Measurements from ENCODE around the gene PIF1. TPM values are rescaled to one million over a fixed set of nuclear protein-coding genes. Genes with fewer than 3 reads are reported as not detected.

PIF1 gene
- polyA plus RNA-seq, 1 donor from 2014 or later: 0.78 TPM

DNA sequence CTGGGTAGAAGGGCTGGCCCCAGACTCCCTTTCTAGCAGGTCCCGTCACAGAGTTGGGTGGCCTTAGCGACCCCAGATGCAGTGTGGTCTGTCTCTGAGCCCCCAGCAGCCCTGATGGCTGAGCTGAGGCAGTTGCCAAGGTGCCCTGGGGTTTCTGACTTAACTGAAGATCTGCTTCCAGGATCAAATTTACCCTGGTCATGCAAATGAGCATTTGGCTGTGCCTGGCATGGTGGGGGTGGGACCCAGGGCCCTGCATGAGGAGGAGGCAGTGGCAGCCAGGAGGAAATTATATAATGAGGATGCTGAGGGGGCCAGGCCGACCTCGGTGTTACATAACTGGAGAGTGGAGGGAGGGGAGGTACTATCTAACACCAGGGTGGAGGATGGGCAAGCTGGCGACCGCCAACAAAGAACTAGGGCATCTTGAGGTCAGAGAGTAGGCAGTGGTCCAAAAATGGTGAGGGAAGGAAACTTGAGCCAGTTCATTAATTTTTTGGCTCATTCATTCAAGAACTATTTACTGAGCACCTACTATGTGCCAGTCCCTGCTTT is 32.7 kb upstream of the PIF1 start:
- no peaks in the 10 kb centered on the region for H3K9me3 ChIP-seq (ENCODE audit: low read length)
- H3K36me3 ChIP-seq (ENCODE audit: insufficient read depth, low read length): no peaks in the 10 kb centered on the region
- no peak overlapping the region for H3K27ac ChIP-seq (ENCODE audit: low read length)
- H4K20me1 ChIP-seq (ENCODE audit: insufficient read depth): no peaks in the 10 kb centered on the region
- TF ChIP-seq TAF1 (IDR thresholded peaks at IDR 0.05; ENCODE audit: low read depth): no peak
- no peak for TF ChIP-seq SMC3 (conservative IDR thresholded peaks at IDR 0.05; ENCODE audit: poor library complexity)
- no peak for TF ChIP-seq RAD21 (conservative IDR thresholded peaks at IDR 0.05)
- TF ChIP-seq EP300 (conservative IDR thresholded peaks at IDR 0.05; ENCODE audit: poor library complexity, severe bottlenecking): no peak
- no peak for TF ChIP-seq EZH2 (IDR thresholded peaks at IDR 0.05; ENCODE audit: borderline replicate concordance, insufficient read depth, low read length, poor library complexity, severe bottlenecking)
- TF ChIP-seq, protein P1, sequence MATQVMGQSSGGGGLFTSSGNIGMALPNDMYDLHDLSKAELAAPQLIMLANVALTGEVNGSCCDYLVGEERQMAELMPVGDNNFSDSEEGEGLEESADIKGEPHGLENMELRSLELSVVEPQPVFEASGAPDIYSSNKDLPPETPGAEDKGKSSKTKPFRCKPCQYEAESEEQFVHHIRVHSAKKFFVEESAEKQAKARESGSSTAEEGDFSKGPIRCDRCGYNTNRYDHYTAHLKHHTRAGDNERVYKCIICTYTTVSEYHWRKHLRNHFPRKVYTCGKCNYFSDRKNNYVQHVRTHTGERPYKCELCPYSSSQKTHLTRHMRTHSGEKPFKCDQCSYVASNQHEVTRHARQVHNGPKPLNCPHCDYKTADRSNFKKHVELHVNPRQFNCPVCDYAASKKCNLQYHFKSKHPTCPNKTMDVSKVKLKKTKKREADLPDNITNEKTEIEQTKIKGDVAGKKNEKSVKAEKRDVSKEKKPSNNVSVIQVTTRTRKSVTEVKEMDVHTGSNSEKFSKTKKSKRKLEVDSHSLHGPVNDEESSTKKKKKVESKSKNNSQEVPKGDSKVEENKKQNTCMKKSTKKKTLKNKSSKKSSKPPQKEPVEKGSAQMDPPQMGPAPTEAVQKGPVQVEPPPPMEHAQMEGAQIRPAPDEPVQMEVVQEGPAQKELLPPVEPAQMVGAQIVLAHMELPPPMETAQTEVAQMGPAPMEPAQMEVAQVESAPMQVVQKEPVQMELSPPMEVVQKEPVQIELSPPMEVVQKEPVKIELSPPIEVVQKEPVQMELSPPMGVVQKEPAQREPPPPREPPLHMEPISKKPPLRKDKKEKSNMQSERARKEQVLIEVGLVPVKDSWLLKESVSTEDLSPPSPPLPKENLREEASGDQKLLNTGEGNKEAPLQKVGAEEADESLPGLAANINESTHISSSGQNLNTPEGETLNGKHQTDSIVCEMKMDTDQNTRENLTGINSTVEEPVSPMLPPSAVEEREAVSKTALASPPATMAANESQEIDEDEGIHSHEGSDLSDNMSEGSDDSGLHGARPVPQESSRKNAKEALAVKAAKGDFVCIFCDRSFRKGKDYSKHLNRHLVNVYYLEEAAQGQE (IDR thresholded peaks at IDR 0.05; ENCODE audit: borderline replicate concordance): no peak
- no peak for TF ChIP-seq POLR2AphosphoS5 (IDR thresholded peaks at IDR 0.05)
- TF ChIP-seq, protein P2, sequence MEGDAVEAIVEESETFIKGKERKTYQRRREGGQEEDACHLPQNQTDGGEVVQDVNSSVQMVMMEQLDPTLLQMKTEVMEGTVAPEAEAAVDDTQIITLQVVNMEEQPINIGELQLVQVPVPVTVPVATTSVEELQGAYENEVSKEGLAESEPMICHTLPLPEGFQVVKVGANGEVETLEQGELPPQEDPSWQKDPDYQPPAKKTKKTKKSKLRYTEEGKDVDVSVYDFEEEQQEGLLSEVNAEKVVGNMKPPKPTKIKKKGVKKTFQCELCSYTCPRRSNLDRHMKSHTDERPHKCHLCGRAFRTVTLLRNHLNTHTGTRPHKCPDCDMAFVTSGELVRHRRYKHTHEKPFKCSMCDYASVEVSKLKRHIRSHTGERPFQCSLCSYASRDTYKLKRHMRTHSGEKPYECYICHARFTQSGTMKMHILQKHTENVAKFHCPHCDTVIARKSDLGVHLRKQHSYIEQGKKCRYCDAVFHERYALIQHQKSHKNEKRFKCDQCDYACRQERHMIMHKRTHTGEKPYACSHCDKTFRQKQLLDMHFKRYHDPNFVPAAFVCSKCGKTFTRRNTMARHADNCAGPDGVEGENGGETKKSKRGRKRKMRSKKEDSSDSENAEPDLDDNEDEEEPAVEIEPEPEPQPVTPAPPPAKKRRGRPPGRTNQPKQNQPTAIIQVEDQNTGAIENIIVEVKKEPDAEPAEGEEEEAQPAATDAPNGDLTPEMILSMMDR (IDR thresholded peaks at IDR 0.05; ENCODE audit: poor library complexity, severe bottlenecking): no peak
- no peak for TF ChIP-seq MXI1 (conservative IDR thresholded peaks at IDR 0.05; ENCODE audit: poor library complexity, severe bottlenecking)
- H3K9ac ChIP-seq (ENCODE audit: low read length): no peak overlapping the region
- no peaks in the 10 kb centered on the region for H3K27me3 ChIP-seq (ENCODE audit: insufficient read depth, low read depth, low read length)
- no peaks in the 10 kb centered on the region for H3F3A ChIP-seq (ENCODE audit: insufficient read depth, low read length, poor library complexity, severe bottlenecking)
- H3K4me2 ChIP-seq (ENCODE audit: low read length): no peak overlapping the region
- H2AFZ ChIP-seq (ENCODE audit: low read depth, low read length): no peak overlapping the region
- H3K4me3 ChIP-seq (ENCODE audit: low read length): no peak overlapping the region
- no peaks in the 10 kb centered on the region for H3K9me2 ChIP-seq (ENCODE audit: insufficient read depth, low read length)
- no peaks in the 10 kb centered on the region for H3K79me2 ChIP-seq (replicated peaks; ENCODE audit: insufficient read depth, low read length)

DNA sequence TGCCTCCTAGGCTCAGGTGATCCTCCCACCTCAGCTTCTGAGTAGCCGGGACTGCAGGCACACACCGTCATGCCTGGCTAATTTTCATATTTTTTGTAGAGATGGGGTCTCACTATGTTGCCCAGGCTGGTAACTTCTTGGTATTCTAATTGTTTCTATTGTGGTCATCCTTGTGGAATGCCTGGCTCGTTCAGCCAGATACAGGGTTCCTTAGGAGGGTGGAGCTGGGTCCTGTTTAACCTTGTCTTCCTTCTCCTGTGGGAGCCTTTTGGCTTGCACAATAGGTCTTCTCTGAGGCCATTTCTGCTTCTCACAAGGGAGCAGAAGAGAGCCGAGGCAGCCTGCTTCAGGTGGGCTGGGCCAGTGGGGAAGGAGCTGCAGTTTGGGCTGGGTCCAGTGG is 32.0 kb upstream of the PIF1 start:
- no peak overlapping the region for H3K9ac ChIP-seq (ENCODE audit: low read length)
- H3K27me3 ChIP-seq (ENCODE audit: insufficient read depth, low read depth, low read length): no peaks in the 10 kb centered on the region
- H3K4me2 ChIP-seq (ENCODE audit: low read length): no peak overlapping the region
- H3K9me3 ChIP-seq (ENCODE audit: low read length): no peaks in the 10 kb centered on the region
- TF ChIP-seq EZH2 (IDR thresholded peaks at IDR 0.05; ENCODE audit: borderline replicate concordance, insufficient read depth, low read length, poor library complexity, severe bottlenecking) (no peak), TAF1 (IDR thresholded peaks at IDR 0.05; ENCODE audit: low read depth) (no peak), POLR2AphosphoS5 (IDR thresholded peaks at IDR 0.05) (no peak), MXI1 (conservative IDR thresholded peaks at IDR 0.05; ENCODE audit: poor library complexity, severe bottlenecking) (no peak), SMC3 (conservative IDR thresholded peaks at IDR 0.05; ENCODE audit: poor library complexity) (no peak)
- H3K79me2 ChIP-seq (replicated peaks; ENCODE audit: insufficient read depth, low read length): no peaks in the 10 kb centered on the region
- no peak overlapping the region for H2AFZ ChIP-seq (ENCODE audit: low read depth, low read length)
- H4K20me1 ChIP-seq (ENCODE audit: insufficient read depth): no peaks in the 10 kb centered on the region
- no peaks in the 10 kb centered on the region for H3K36me3 ChIP-seq (ENCODE audit: insufficient read depth, low read length)
- no peak overlapping the region for H3K27ac ChIP-seq (ENCODE audit: low read length)
- no peaks in the 10 kb centered on the region for H3F3A ChIP-seq (ENCODE audit: insufficient read depth, low read length, poor library complexity, severe bottlenecking)
- H3K9me2 ChIP-seq (ENCODE audit: insufficient read depth, low read length): no peaks in the 10 kb centered on the region
- H3K4me3 ChIP-seq (ENCODE audit: low read length): no peak overlapping the region

Data from neural cell (in vitro differentiated cells).